Loucy (cell line): ENCODE data around the gene EDRF1.

ENCODE experiments used
- CTCF ChIP-seq: fragments of 200-600 bp; sonication (generic); conservative IDR thresholded peaks from 2 replicates; pipeline ENCODE4 v1.5.1; 2014; ENCODE audit warnings: mild to moderate bottlenecking, antibody characterized with exemption, low read length
- EZH2phosphoT487 ChIP-seq: fragments of 200-600 bp; IDR thresholded peaks from 2 replicates; pipeline ENCODE4 v1.6.1; 2018; ENCODE audit warnings: antibody characterized with exemption, mild to moderate bottlenecking, moderate library complexity, borderline replicate concordance

- TF ChIP-seq CTCF (no peak), EZH2phosphoT487 (no peak)
Measured at GRCh38 chr10:125689955-125690569, 29.4 kb upstream of the EDRF1 start.
